GM19328 (cell line): ENCODE results near the gene CIBAR2.

Source experiments
- ATAC-seq: cut with Tn5 transposase; IDR thresholded peaks from one replicate; pipeline ENCODE4 v1.9.1; 2021; ENCODE audit warnings: mild to moderate bottlenecking, moderate library complexity; ENCODE audit not compliant: unreplicated experiment

The CIBAR2 gene

DNA sequence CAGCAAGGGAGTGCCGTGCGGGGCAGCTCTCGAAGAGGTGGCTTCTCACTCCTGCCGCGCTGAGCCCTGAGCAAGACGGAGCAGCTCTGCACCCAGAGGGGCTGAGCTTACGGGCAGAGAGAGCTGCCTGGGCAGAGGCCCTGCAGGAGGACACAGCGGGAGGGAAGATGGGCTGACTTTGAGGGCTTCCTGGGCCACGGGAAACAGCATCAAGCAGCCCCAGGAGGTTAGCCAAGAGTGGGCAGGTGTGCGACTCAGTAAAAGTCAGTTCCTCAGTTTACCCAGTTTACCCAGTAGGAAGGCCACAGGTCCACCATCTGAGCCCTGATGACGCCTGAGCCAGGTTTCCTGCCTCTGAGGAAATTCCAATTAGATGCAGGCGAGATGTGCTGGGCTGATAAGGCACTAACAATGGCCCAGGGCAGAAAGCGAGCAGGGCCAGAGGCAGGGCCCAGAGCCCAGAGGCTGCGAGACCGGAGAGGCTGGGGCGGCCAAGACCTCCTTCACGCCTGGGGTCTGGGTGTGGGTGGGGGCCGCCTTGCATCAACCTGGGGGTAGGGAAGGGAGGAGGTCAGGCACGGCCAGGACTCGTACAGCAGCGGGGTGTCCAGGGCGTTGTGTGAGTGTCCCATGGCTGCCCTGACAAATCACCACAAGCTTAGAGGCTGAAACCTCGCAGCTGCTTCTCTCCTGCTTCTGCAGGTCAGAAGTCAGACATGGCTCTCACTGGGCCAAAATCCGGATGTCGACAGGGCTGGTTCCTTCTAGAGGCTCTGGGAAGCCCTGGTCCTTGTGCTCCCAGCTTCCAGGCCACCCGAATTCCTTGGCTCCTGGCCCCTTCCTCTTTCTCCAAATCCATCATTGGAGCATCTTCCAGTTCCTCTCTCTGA is 32.0 kb upstream of the CIBAR2 start:
- no peak for ATAC-seq

GRCh38 chr16:85142771-85143211 is 30.5 kb upstream of the CIBAR2 start:
- no peak for ATAC-seq

DNA sequence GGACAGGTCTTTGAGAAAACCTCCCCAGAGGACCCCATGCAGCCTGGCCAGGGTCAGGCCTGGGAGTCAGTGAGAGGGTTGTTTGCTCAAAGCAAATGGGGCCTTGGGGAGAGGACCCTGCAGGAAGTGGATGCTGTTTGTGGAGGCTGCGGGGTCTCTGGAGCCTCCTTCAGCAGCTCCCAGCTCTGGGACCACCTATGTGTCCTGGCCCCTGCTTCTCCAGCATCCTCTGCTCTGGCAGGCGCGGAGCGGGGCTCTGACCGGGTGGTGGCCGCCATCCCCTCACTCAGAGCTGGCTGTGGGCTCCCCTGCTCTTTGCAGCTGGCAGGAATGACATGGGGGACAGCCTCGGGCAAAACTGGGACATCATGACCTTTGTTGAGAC is 29.8 kb upstream of the CIBAR2 start:
- ATAC-seq = no peak

- ATAC-seq = no peak
These were observed 29.3 kb upstream of the CIBAR2 start for GRCh38 chr16:85141491-85142128.

DNA sequence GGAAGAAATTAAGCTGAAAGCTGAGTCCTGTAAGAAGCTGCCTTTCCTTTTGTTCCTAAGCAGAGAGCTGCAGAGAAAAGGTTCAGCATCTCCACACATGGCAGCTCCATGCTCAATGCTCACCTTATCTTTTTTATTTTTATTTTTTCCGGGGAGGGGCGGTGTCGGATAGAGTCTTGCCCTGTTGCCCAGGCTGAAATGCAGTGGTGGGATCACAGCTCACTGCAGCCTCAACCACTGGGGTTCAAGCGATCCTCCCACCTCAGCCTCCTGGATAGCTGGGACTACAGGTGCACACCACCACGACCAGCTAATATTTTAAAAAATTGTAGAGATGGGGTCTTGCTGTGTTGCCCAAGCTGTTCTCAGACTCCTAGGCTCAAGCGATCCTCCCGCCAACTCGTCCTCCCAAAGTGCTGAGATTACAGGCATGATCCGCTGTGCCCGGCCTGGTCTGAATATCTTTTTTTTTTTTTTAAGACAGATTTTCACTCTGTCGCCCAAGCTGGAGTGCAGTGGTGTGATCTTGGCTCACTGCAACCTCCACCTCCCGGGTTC is 28.3 kb upstream of the CIBAR2 start:
- ATAC-seq = no peak

DNA sequence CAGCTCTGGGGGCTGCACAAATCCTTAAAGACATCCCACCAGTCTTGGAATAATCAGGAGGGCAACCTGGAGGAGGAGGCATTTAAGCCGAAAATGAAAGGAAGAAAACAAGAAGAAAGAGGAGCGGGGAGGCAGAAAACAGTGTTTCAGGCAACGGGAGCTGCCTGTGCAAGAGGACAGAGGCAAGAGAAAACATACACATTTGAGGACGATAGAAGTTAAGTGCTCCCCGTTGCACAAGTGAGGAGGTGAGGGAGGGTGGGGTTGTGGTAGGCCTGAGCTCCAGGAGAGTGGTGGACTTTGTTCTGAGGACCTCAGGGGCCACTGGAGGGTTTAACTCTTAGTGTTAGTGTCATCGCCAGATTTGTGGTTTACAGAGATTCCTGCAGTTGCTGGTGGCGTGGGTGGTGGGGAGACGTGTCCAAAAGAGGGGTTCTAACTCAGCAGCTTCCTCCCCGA is 27.6 kb upstream of the CIBAR2 start:
- no peak for ATAC-seq

GRCh38 chr16:85138825-85139627 is 26.8 kb upstream of the CIBAR2 start:
- no peak for ATAC-seq

DNA sequence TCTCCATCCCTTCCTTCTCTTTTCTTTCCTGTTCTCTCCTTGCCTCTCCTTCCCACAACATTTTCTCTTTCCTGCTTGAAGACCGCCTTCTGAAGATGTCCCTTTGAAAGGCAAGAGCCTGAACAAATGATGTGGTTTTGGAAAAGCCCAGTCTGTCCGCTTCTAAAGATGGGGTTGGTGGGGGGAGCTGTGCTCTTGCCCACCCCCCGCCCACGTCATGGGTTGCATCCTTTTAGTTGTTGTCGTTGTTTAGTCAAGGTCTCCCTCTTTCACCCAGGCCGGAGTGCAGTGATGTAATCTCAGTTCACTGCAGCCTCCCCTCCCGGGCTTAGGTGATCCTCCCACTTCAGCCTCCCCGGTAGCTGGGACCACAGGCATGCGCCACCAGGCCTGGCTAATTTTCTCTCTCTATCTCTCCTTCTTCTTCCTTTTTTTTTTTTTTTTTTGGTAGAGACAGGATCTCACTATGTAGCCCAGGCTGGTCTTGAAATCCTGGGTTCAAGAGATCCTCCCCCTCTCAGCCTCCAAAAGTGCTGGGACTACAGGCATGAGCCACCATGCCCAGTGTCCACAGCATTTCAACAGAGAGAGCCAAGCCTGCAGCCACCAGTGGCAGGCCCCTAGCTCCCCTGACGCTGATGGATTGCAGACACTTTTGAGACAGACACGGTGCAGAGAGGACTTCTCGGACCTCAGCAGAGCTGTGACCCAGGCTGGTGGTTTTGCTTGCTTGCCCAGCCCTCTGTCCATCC is 26.0 kb upstream of the CIBAR2 start:
- no peak for ATAC-seq

GRCh38 chr16:85137323-85138072 is 25.2 kb upstream of the CIBAR2 start:
- ATAC-seq = no peak

DNA sequence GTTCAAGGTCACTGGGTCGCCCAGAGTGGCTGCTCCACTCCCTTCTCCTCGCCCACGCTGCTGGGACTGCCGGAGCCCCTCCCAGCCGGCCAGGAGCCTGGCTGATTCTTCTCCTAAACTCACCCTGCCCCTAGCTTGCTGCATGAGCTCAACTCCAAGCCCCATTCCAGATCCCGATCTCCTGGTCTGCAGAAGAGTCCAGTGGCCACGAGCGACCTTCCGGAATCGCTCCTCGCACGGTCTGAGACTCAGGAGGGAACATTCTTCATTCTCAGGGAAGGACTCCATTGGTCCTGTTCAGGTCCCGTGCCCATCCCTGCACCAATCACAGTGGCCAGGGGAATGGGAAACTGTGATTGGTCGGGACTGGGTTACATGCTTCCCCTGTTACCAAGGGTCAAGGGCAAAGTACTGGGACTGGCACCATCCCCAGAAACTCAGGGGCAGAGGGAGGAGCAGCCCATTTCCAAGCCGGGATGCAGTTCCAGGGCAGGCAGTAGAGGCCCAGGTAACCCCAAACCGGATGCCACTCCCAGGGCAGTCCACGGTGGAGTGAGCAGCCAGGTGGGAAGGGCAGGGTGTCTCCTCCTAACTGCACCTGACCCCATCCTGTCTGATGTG is 24.5 kb upstream of the CIBAR2 start:
- no peak for ATAC-seq

GRCh38 chr16:85136213-85136701 is 24.0 kb upstream of the CIBAR2 start:
- no peak for ATAC-seq

DNA sequence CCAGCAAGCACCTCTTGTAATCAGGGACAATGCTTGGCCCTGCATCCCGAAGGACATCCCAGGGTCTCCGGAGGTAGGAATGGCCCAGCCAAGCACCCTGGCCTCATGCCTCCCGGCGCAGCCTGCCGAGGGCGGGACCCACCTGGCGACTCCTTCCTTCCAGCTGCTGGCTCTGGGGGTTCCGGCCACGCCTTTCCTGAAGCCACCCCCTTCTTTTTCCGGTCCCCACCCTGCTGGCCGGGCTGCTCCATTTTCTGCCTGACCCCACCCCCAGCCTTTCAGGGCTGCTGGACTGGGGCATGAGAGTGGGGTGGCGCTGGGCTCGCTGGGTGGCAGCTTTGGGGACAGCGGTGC is 22.5 kb upstream of the CIBAR2 start:
- ATAC-seq = no peak

- ATAC-seq = no peak
These were observed 22.0 kb upstream of the CIBAR2 start for GRCh38 chr16:85134076-85134788.

- no peak for ATAC-seq
These were observed 21.0 kb upstream of the CIBAR2 start for GRCh38 chr16:85133290-85133599.

- ATAC-seq = no peak
These were observed 20.4 kb upstream of the CIBAR2 start for GRCh38 chr16:85132456-85133289.

DNA sequence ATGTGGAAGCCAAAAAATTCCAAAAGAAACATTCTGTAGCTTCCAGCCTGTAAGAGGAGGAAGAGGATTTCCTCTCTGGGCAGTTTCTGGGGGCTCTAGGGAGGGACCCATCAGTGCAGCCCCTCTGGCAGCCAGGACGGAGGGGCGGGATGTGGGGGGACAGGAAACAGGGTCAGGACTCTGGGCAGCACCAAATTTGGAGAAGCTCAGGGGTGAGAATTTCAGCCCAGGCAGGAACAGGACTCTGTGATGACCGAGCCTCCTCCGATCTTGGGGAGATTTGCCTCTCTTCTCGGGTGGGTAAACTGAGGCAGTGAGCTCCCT is 18.4 kb upstream of the CIBAR2 start:
- no peak for ATAC-seq

DNA sequence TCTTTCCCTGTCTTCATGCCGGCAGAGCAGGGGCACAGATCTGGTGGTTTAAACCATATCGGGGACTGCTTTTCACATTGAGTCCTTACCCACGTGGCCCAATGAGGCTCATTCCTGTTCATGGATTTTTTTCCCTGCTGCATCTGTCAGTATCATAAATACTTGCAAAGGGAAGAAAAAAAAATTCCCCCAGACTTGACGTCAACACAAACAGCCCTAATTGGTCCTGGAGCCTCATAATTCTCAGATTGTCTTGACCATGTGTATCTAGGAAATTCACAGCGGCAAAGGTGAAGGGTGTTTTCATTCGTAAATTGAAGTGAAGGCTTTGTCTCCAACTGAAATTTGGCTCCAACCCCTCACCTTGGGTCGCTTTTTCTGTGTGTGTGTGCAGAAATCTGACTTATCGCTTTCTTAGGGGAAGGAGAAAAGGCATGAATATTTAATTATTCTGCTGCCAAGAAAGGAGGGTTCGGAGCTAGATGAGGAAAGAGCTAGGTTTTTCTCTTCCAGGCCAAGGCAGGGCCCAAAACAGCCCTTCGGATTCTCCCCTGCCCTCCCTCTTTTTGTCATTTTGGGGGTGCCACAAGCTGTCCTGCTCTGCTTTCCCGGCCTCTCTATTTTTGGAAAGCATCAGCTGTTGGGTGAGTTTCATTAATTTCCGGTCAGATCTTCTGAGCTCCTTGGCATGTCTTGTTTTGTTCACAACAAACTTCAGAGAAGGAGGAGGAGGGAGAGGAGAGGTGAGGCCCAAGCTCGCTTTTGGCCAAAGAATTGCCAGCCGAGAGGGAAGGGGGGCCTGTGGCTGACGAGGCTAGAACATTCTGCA is 17.8 kb upstream of the CIBAR2 start:
- ATAC-seq = no peak
